ENCODE measurements around the gene NPAS3. TPM values are rescaled to one million over a fixed set of nuclear protein-coding genes. Genes with fewer than 3 reads are reported as not detected.

The NPAS3 gene
- total RNA-seq, 1 experiment from 2014 or later: not detected

GRCh38 chr14:33061667-33062325, 123.1 kb downstream of the NPAS3 start:
- H2AFZ ChIP-seq (ENCODE audit: low read depth, low read length, poor library complexity, severe bottlenecking): no peak overlapping the region
- RAD21 ChIA-PET (ENCODE audit: low non-redundant PET in 1 of 2, low total read pairs in 2 of 2, uncharacterized antibody in 2 of 2, unreplicated experiment in 2 of 2): no interaction called here
- intact Hi-C loops (cut with micrococcal nuclease): no loop called here
- BruUV-seq (replicated peaks): no TSS peak
- no peak for ATAC-seq
- no peak overlapping the region for H3K4me2 ChIP-seq (ENCODE audit: low read length)
- POLR2A ChIA-PET: no interaction called here
- H3K27me3 ChIP-seq (ENCODE audit: insufficient read depth, low read length): no peaks in the 10 kb centered on the region
- no peaks in the 10 kb centered on the region for H3K79me2 ChIP-seq (ENCODE audit: insufficient read depth, low read length)
- TF ChIP-seq RAD21 (IDR thresholded peaks at IDR 0.05; ENCODE audit: low read depth) (no peak), POLR2A (IDR thresholded peaks at IDR 0.05; ENCODE audit: borderline replicate concordance, extremely low read depth, insufficient read depth, insufficient read length) (no peak), SIN3A (IDR thresholded peaks at IDR 0.05; ENCODE audit: low read depth) (no peak), EZH2 (IDR thresholded peaks at IDR 0.05) (no peak), TCF7L2 (IDR thresholded peaks at IDR 0.05; ENCODE audit: borderline replicate concordance, extremely low read depth, insufficient read depth, insufficient read length) (no peak), JUND (IDR thresholded peaks at IDR 0.05) (no peak), POLR2AphosphoS5 (IDR thresholded peaks at IDR 0.05; ENCODE audit: low read depth, low read length) (no peak), ELF1 (IDR thresholded peaks at IDR 0.05; ENCODE audit: borderline replicate concordance, low read depth) (no peak), REST (IDR thresholded peaks at IDR 0.05; ENCODE audit: low read depth) (no peak), EGR1 (IDR thresholded peaks at IDR 0.05; ENCODE audit: low read depth) (no peak), FOSL1 (IDR thresholded peaks at IDR 0.05; ENCODE audit: low read depth) (no peak)
- TF ChIP-seq, protein P1, sequence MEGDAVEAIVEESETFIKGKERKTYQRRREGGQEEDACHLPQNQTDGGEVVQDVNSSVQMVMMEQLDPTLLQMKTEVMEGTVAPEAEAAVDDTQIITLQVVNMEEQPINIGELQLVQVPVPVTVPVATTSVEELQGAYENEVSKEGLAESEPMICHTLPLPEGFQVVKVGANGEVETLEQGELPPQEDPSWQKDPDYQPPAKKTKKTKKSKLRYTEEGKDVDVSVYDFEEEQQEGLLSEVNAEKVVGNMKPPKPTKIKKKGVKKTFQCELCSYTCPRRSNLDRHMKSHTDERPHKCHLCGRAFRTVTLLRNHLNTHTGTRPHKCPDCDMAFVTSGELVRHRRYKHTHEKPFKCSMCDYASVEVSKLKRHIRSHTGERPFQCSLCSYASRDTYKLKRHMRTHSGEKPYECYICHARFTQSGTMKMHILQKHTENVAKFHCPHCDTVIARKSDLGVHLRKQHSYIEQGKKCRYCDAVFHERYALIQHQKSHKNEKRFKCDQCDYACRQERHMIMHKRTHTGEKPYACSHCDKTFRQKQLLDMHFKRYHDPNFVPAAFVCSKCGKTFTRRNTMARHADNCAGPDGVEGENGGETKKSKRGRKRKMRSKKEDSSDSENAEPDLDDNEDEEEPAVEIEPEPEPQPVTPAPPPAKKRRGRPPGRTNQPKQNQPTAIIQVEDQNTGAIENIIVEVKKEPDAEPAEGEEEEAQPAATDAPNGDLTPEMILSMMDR (IDR thresholded peaks at IDR 0.05 in 2 of 3, conservative IDR thresholded peaks at IDR 0.05 in 1 of 3; ENCODE audit: borderline replicate concordance in 1 of 3, insufficient read depth in 1 of 3, low read depth in 2 of 3, low read length in 2 of 3): no peak
- H3K36me3 ChIP-seq (ENCODE audit: control insufficient read depth in 1 of 2, insufficient read depth in 2 of 2, low read length in 2 of 2): no peaks in the 10 kb centered on the region
- no peak overlapping the region for H3K4me3 ChIP-seq (replicated peaks in 1 of 2; ENCODE audit: low read depth in 1 of 2, low read length in 2 of 2)
- H3K27ac ChIP-seq (ENCODE audit: low read depth, low read length): no peak overlapping the region
- H3K4me1 ChIP-seq (ENCODE audit: control insufficient read depth in 1 of 2, insufficient read depth in 2 of 2, low read length in 2 of 2): no peaks in the 10 kb centered on the region
- H3K9me2 ChIP-seq (ENCODE audit: insufficient read depth): no peaks in the 10 kb centered on the region
- H3K9me3 ChIP-seq (ENCODE audit: control insufficient read depth in 1 of 2, insufficient read depth in 1 of 2, low read depth in 1 of 2, low read length in 2 of 2): no peaks in the 10 kb centered on the region; a peak in 1 of 4 replicates
- no peaks in the 10 kb centered on the region for H4K20me1 ChIP-seq (ENCODE audit: insufficient read depth)
- H3K9ac ChIP-seq (ENCODE audit: low read length): no peak overlapping the region
- no peak for DNase-seq (ENCODE audit: low read depth, low spot score)
- CTCF ChIA-PET: no interaction called here
